ENCODE measurements around the gene TRMT6. TPM values are rescaled to one million over a fixed set of nuclear protein-coding genes. Genes with fewer than 3 reads are reported as not detected.

TRMT6 gene
- total and polyA plus RNA-seq, 7 donors = 6.0 to 12.7 (median 8.3) TPM

DNA sequence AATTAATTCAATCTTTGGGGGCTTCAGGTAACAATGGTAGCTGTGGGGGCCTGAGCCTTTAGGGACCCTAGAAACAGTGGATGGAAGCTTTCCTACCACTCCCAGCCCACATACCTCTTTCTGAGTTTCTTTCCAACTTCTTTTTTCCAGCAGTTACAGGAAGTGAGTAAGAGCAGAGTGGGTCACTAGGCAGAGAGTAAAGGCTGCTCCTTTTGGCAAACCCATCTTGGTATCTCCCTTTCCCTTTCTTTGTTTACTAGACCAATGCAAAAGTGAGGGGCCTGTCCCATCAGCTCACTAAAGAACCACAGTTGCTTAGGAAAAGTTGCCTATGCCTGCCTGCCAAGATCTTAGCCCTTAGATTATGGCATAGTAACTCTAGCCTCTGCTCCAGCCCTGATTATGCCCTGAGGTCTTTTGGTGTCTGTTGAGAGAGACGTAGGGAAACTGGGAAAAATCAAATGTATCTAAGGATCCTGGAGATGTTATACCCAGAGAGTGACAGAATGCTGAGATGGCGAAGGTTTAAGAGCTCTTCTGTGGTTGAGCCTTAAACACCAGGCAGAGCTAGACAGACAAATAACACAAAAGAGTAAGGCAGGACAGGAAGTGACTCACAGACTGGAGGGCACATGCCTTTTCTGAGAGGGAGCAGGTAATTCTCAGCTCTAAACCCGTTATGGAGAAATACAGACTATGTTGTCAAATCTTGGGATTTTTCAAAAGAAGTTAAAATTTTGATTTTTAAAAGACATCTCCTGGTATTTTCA lies 31.3 kb downstream of the TRMT6 start:
- TF ChIP-seq EP300 (IDR thresholded peaks at IDR 0.05) (no peak), POLR2AphosphoS5 (IDR thresholded peaks at IDR 0.05) (no peak), POLR2A (IDR thresholded peaks at IDR 0.05) (no peak)
- TF ChIP-seq, protein P1, sequence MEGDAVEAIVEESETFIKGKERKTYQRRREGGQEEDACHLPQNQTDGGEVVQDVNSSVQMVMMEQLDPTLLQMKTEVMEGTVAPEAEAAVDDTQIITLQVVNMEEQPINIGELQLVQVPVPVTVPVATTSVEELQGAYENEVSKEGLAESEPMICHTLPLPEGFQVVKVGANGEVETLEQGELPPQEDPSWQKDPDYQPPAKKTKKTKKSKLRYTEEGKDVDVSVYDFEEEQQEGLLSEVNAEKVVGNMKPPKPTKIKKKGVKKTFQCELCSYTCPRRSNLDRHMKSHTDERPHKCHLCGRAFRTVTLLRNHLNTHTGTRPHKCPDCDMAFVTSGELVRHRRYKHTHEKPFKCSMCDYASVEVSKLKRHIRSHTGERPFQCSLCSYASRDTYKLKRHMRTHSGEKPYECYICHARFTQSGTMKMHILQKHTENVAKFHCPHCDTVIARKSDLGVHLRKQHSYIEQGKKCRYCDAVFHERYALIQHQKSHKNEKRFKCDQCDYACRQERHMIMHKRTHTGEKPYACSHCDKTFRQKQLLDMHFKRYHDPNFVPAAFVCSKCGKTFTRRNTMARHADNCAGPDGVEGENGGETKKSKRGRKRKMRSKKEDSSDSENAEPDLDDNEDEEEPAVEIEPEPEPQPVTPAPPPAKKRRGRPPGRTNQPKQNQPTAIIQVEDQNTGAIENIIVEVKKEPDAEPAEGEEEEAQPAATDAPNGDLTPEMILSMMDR (IDR thresholded peaks at IDR 0.05) = no peak
- H3K4me3 ChIP-seq = no peak overlapping the region
- H3K27me3 ChIP-seq = peaks cover 0 to 4% (median 0%) of the 10 kb centered on the region in 3 donors
- no peak for DNase-seq
- intact Hi-C loops (cut with DNase I) = no loop called here
- H3K4me1 ChIP-seq = no peaks in the 10 kb centered on the region
- no peaks in the 10 kb centered on the region for H3K36me3 ChIP-seq
- 39 to 57% methylated on average over 3 of the region's 3 CpGs for WGBS, 2 donors
- H3K27ac ChIP-seq = no peak overlapping the region
- H3K9me3 ChIP-seq = no peaks in the 10 kb centered on the region

DNA sequence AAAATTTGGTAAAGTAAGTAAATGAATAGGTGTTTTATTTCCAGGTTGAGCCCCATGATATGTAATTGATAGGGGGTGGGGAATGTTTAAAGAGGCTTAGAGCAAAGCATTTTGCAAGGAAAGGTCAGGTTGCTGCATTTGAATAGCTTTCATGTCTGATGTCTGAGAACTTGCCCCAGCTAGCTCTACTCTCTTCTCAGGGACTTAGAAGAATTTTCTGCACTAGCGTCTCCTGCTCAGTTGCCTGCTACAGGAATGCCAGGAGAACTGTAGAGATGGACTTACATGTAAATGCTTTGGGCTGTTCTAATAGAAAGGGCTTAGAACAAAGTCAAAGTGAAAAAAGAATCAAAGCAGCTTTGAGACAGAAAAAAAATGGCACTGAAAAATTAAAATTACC lies 35.5 kb downstream of the TRMT6 start:
- DNase-seq = no peak
- WGBS, 2 donors = 0 to 24% methylated on average over 1 of the region's 1 CpG
- no peak overlapping the region for H3K27ac ChIP-seq

DNA sequence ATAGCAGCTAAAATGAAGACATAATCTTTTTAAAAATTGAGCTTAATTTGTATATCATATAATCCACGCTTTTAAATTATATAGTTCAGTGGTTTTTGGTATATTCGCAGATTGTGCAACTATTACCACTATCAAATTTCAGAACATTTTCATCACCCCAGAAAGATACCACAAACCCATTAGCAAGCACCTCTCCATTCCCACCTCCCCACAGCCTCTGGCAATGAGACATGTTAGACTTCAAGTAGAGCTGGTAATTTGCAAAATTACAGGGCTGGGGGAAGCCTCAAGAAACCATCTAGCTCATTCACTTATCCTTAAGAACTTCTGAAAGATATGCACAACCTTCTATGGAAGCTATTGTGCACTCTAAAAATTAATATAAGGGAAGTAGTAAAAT lies 37.2 kb downstream of the TRMT6 start:
- Histone ChIP-seq H3K4me1 (peaks cover 0 to 10% (median 6%) of the 10 kb centered on the region in 4 donors), H3K36me3 (no peaks in the 10 kb centered on the region), H3K27me3 (peaks cover 10 to 35% (median 11%) of the 10 kb centered on the region in 3 donors), H3K4me3 (no peak overlapping the region), H3K9me3 (no peaks in the 10 kb centered on the region), H3K27ac (no peak overlapping the region)
- TF ChIP-seq POLR2A (IDR thresholded peaks at IDR 0.05) (no peak), POLR2AphosphoS5 (IDR thresholded peaks at IDR 0.05) (no peak), EP300 (IDR thresholded peaks at IDR 0.05) (no peak)
- TF ChIP-seq, protein P1 (IDR thresholded peaks at IDR 0.05) = no peak
- DNase-seq = no peak
- intact Hi-C loops (cut with DNase I) = no loop called here
- 88 to 91% methylated on average over 2 of the region's 2 CpGs for WGBS, 2 donors

More for the DNA sequence above, 35.5 kb downstream of the TRMT6 start:
- intact Hi-C loops (cut with DNase I) = no loop called here
- TF ChIP-seq EP300 (IDR thresholded peaks at IDR 0.05) (no peak), POLR2AphosphoS5 (IDR thresholded peaks at IDR 0.05) (no peak), POLR2A (IDR thresholded peaks at IDR 0.05) (no peak)
- TF ChIP-seq, protein P1 (IDR thresholded peaks at IDR 0.05) = no peak
- H3K9me3 ChIP-seq = no peaks in the 10 kb centered on the region
- peaks cover 0 to 10% (median 6%) of the 10 kb centered on the region in 4 donors for H3K4me1 ChIP-seq
- H3K36me3 ChIP-seq = no peaks in the 10 kb centered on the region
- H3K27me3 ChIP-seq = peaks cover 6 to 27% (median 10%) of the 10 kb centered on the region in 3 donors
- H3K4me3 ChIP-seq = no peak overlapping the region

DNA sequence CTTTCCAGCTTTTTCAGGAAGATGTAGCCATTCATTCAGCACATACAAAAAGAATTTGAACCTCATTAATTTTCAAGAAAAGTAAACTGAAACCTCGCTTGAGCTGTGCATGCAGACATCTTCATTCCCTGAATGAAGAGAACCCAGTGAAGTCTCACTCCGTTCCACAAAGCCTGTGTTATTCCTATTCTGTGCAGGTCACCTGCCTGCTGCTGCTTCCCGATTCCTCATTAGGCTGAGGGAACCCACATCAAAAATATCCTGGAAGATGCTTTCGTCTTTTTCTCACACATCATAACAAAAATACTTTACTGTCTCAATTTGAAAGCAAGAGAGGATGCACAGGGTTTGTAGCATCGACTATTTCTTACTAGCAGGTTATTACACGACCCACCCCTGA lies 40.1 kb downstream of the TRMT6 start:
- WGBS, 2 donors = 55 to 60% methylated on average over 6 of the region's 6 CpGs
- Histone ChIP-seq H3K4me1 (peaks cover 0 to 10% (median 6%) of the 10 kb centered on the region in 4 donors), H3K27ac (no peak overlapping the region), H3K27me3 (peaks cover 10 to 42% (median 14%) of the 10 kb centered on the region in 3 donors), H3K4me3 (no peak overlapping the region), H3K36me3 (no peaks in the 10 kb centered on the region), H3K9me3 (no peaks in the 10 kb centered on the region)
- TF ChIP-seq POLR2A (IDR thresholded peaks at IDR 0.05) (no peak), EP300 (IDR thresholded peaks at IDR 0.05) (no peak), POLR2AphosphoS5 (IDR thresholded peaks at IDR 0.05) (no peak)
- TF ChIP-seq, protein P1 (IDR thresholded peaks at IDR 0.05) = no peak
- intact Hi-C loops (cut with DNase I) = no loop called here
- no peak for DNase-seq

Data from sigmoid colon (tissue), 7 donors.